ENCODE results near the gene ITPR1. TPM values are rescaled to one million over a fixed set of nuclear protein-coding genes. Genes with fewer than 3 reads are reported as not detected.
A peak's percentile ranks its signal among the peaks of the same experiment; 100 is the strongest.

Gene ITPR1
- total RNA-seq, 1 donor from 2014 or later, result 45.9 TPM

- Mint-ChIP-seq H3K27ac (no peak overlapping the region), H3K9me3 (no peaks in the 10 kb centered on the region), H3K4me1 (ENCODE audit: unreplicated experiment) (peaks cover 73% of the 10 kb centered on the region), H3K27me3 (no peaks in the 10 kb centered on the region), H3K4me3 (peak overlapping the region; percentile 32), H3K36me3 (peaks cover 22% of the 10 kb centered on the region)
- no peak for DNase-seq (ENCODE audit: extremely low spot score, unreplicated experiment)
- TF ChIP-seq CTCF (conservative IDR thresholded peaks at IDR 0.05), result no peak
Measured at GRCh38 chr3:4507024-4507596, 14.0 kb downstream of the ITPR1 start.

- Mint-ChIP-seq H3K27ac (no peak overlapping the region), H3K27me3 (no peaks in the 10 kb centered on the region), H3K4me3 (peak overlapping the region; percentile 16), H3K9me3 (no peaks in the 10 kb centered on the region), H3K36me3 (peaks cover 22% of the 10 kb centered on the region), H3K4me1 (ENCODE audit: unreplicated experiment) (peaks cover 81% of the 10 kb centered on the region)
- TF ChIP-seq CTCF (conservative IDR thresholded peaks at IDR 0.05), result no peak
- no peak for DNase-seq (ENCODE audit: extremely low spot score, unreplicated experiment)
Measured at GRCh38 chr3:4508048-4508981, 15.2 kb downstream of the ITPR1 start.

GRCh38 chr3:4509043-4509442 is 15.9 kb downstream of the ITPR1 start:
- Mint-ChIP-seq H3K27ac (no peak overlapping the region), H3K9me3 (no peaks in the 10 kb centered on the region), H3K4me3 (no peak overlapping the region), H3K27me3 (no peaks in the 10 kb centered on the region), H3K4me1 (ENCODE audit: unreplicated experiment) (peaks cover 79% of the 10 kb centered on the region), H3K36me3 (peaks cover 20% of the 10 kb centered on the region)
- no peak for TF ChIP-seq CTCF (conservative IDR thresholded peaks at IDR 0.05)
- no peak for DNase-seq (ENCODE audit: extremely low spot score, unreplicated experiment)

- DNase-seq (ENCODE audit: extremely low spot score, unreplicated experiment), result no peak
- TF ChIP-seq CTCF (conservative IDR thresholded peaks at IDR 0.05), result no peak
- Mint-ChIP-seq H3K27me3 (no peaks in the 10 kb centered on the region), H3K27ac (no peak overlapping the region), H3K4me1 (ENCODE audit: unreplicated experiment) (peaks cover 76% of the 10 kb centered on the region), H3K9me3 (no peaks in the 10 kb centered on the region), H3K4me3 (no peak overlapping the region), H3K36me3 (peaks cover 16% of the 10 kb centered on the region)
Measured at GRCh38 chr3:4509983-4510755, 17.0 kb downstream of the ITPR1 start.

- Mint-ChIP-seq H3K27me3 (no peaks in the 10 kb centered on the region), H3K4me1 (ENCODE audit: unreplicated experiment) (peaks cover 73% of the 10 kb centered on the region), H3K27ac (peak overlapping the region; percentile 22), H3K36me3 (peaks cover 12% of the 10 kb centered on the region), H3K4me3 (no peak overlapping the region), H3K9me3 (no peaks in the 10 kb centered on the region)
- no peak for DNase-seq (ENCODE audit: extremely low spot score, unreplicated experiment)
- TF ChIP-seq CTCF (conservative IDR thresholded peaks at IDR 0.05), result no peak
Measured at GRCh38 chr3:4511491-4512262, 18.5 kb downstream of the ITPR1 start.

All from type B pancreatic cell (in vitro differentiated cells).